HUES6 (cell line): ENCODE data around the gene KREMEN2.
"Not testable (repeated sequence)": the region's sequence is repeated elsewhere in the genome, so short reads cannot be mapped to it uniquely, and the experiment has no call there.

Experiments used
- H3K27ac ChIP-seq: 2 replicates; pipeline ENCODE4 v1.7.0; 2013; ENCODE audit warnings: low read depth, mild to moderate bottlenecking, low read length, inconsistent platforms
- H3K27me3 ChIP-seq: 2 replicates; pipeline ENCODE4 v1.6.1; 2013; ENCODE audit warnings: low read length; ENCODE audit not compliant: control insufficient read depth, insufficient read depth
- H3K36me3 ChIP-seq: 2 replicates; pipeline ENCODE4 v1.6.1; 2013; ENCODE audit warnings: low read length; ENCODE audit not compliant: control insufficient read depth, insufficient read depth
- H3K4me1 ChIP-seq: 2 replicates; pipeline ENCODE4 v1.6.1; 2013; ENCODE audit warnings: low read length; ENCODE audit not compliant: control insufficient read depth, insufficient read depth
- H3K4me3 ChIP-seq: 2 replicates; pipeline ENCODE4 v1.5.1; 2013; ENCODE audit warnings: low read depth, low read length
- H3K9ac ChIP-seq: one replicate; pipeline ENCODE4 v1.6.1; 2013; ENCODE audit warnings: mild to moderate bottlenecking, low read length
- H3K9me3 ChIP-seq: 2 replicates; pipeline ENCODE4 v1.6.1; 2013; ENCODE audit warnings: low read depth, low read length; ENCODE audit not compliant: control insufficient read depth, insufficient read depth

Gene KREMEN2

DNA sequence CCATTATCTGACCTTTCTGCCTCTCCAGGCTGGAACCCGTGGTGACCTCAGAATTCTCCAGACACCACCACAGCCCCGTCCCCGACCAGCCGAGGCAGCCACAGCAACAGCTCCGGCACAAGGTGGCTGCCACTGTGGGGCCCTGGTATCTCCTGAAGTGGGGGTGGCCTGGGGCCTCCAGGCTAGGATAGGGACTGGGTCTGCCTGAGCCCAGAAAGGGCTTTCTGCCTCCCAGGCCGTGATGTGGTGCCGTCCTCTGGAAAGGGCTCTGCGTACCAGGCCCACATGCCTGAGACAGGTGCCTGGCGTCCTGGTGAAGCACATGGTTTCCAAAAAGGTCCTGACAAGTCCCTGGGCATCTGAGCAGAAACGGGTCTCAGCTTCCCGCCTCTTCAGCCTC, 35.3 kb upstream of the KREMEN2 start:
- no peaks in the 10 kb centered on the region for H3K9me3 ChIP-seq
- H3K4me1 ChIP-seq, result 0 out of 2 replicates have a peak, but pooled peaks cover 14% of the 10 kb centered on the region
- H3K27me3 ChIP-seq, result no peaks in the 10 kb centered on the region
- H3K36me3 ChIP-seq, result peaks cover 14% of the 10 kb centered on the region
- no peak overlapping the region for H3K27ac ChIP-seq
- no peak overlapping the region for H3K9ac ChIP-seq
- no peak overlapping the region for H3K4me3 ChIP-seq

DNA sequence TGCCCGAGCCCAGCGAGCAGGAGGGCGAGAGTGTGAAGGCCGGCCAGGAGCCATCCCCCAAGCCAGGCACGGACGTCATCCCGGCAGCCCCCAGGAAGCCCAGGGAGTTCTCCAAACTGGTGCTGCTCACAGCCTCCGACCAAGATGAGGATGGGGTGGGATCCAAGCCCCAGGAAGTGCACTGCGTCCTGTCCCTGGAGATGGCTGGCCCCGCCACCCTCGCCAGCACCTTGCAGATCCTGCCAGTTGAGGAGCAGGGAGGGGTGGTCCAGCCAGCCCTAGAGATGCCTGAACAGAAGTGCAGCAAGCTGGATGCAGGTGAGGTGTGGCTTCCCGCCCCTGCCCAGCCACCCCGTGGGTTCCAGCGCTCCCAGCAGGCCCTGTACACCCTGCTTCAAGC, 34.4 kb upstream of the KREMEN2 start:
- H3K36me3 ChIP-seq, result peaks cover 22% of the 10 kb centered on the region
- no peak overlapping the region for H3K27ac ChIP-seq
- no peaks in the 10 kb centered on the region for H3K9me3 ChIP-seq
- no peak overlapping the region for H3K4me3 ChIP-seq
- H3K4me1 ChIP-seq, result 0 out of 2 replicates have a peak, but pooled peaks cover 14% of the 10 kb centered on the region
- H3K27me3 ChIP-seq, result no peaks in the 10 kb centered on the region
- H3K9ac ChIP-seq, result no peak overlapping the region

DNA sequence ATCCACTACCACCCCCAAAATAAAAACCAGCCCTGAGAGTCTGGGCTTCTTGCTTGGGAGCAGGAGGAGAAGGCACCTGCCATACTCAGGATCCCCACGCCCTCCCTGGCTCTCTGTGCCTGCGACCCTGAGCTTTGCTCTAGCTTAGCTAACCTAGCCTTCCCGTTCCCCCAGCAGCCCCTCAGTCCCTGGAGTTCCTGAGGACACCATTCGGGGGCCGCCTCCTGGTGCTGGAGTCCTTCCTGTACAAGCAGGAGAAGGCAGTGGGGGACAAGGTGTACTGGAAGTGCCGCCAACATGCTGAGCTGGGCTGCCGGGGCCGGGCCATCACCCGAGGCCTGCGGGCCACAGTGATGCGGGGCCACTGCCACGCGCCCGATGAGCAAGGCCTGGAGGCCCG, 33.8 kb upstream of the KREMEN2 start:
- no peaks in the 10 kb centered on the region for H3K9me3 ChIP-seq
- no peak overlapping the region for H3K9ac ChIP-seq
- no peak overlapping the region for H3K4me3 ChIP-seq
- H3K4me1 ChIP-seq, result 0 out of 2 replicates have a peak, but pooled peaks cover 8% of the 10 kb centered on the region
- H3K27me3 ChIP-seq, result no peaks in the 10 kb centered on the region
- no peak overlapping the region for H3K27ac ChIP-seq
- peaks cover 23% of the 10 kb centered on the region for H3K36me3 ChIP-seq

DNA sequence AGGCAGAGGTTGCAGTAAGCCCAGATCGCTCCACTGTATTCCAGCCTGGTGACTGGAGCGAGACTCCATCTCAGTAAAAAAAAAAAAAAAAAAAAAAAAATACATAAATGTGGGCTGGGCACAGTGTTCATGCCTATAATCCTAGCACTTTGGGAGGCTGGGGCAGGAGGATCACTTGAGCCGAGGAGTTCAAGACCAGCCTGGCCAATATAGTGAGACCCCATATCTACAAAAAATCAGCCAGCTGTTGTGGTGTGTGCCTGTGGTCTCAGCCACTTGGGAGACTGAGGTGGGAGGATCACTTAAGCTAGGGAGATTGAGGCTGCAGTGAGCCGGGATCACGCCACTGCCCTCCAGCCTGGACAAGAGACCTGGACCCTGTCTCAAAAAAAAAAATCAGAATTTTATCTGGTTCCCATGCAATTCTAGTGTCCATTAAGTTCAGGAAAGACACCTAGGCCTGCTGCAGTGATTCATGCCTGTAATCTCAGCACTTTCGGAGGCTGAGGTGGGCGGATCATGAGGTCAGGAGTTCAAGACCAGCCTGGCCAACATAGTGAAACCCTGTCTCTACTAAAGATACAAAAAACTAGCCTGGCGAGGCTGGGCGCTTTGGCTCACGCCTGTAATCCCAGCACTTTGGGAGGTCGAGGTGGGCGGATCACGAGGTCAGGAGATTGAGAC, 32.7 kb upstream of the KREMEN2 start:
- H3K36me3 ChIP-seq, result peaks cover 23% of the 10 kb centered on the region
- H3K4me1 ChIP-seq, H3K27ac ChIP-seq, H3K27me3 ChIP-seq, H3K4me3 ChIP-seq, H3K9ac ChIP-seq, H3K9me3 ChIP-seq: not testable (repeated sequence)

DNA sequence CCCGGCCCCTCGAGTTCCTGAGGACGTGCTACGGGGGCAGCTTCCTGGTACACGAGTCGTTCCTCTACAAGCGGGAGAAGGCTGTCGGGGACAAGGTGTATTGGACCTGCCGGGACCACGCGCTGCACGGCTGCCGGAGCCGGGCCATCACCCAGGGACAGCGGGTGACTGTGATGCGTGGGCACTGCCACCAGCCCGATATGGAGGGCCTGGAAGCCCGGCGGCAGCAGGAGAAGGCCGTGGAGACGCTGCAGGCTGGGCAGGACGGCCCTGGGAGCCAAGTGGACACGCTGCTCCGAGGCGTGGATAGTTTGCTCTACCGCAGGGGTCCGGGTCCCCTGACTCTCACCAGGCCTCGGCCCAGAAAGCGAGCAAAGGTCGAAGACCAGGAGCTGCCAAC, 30.9 kb upstream of the KREMEN2 start:
- Histone ChIP-seq H3K9ac (no peak overlapping the region), H3K27ac (no peak overlapping the region), H3K4me1 (no peaks in the 10 kb centered on the region), H3K4me3 (no peak overlapping the region), H3K27me3 (no peaks in the 10 kb centered on the region), H3K36me3 (peaks cover 39% of the 10 kb centered on the region), H3K9me3 (no peaks in the 10 kb centered on the region)

DNA sequence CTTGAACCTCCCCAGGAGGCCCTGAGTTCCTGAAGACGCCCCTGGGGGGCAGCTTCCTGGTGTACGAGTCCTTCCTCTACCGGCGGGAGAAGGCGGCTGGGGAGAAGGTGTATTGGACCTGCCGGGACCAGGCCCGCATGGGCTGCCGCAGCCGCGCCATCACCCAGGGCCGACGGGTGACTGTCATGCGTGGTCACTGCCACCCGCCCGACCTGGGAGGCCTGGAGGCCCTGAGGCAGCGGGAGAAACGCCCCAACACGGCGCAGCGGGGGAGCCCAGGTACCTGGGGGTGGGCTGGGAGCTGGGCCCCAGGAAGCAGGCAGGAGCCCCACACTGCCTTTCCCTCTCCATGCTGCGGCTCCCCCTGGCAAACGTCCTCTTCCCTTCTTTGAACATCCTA, 30.4 kb upstream of the KREMEN2 start:
- Histone ChIP-seq H3K4me1 (no peaks in the 10 kb centered on the region), H3K9ac (no peak overlapping the region), H3K36me3 (peaks cover 41% of the 10 kb centered on the region), H3K27ac (no peak overlapping the region), H3K9me3 (no peaks in the 10 kb centered on the region), H3K27me3 (no peaks in the 10 kb centered on the region), H3K4me3 (no peak overlapping the region)

DNA sequence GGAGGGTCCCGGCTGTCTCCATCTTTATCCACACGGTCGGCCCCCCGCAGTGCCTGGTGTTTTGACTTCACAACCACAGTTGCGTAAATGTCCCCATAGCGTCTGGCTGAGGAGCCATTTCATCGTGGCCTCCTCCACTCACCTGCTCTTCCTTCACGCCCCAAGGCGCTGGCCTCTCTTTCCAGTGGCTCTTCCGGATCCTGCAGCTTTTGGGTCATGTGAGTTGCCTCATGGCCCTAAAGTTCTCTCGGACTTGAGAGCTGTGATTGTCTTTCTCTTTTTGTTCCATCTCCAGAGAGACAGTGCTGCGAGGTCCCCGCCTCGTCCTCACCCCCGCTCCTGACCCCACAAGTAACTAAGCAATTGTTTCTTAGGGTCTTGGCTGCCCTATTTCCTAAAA, 29.6 kb upstream of the KREMEN2 start:
- Histone ChIP-seq H3K4me3 (no peak overlapping the region), H3K27me3 (no peaks in the 10 kb centered on the region), H3K9ac (no peak overlapping the region), H3K4me1 (no peaks in the 10 kb centered on the region), H3K36me3 (peaks cover 47% of the 10 kb centered on the region), H3K27ac (no peak overlapping the region), H3K9me3 (no peaks in the 10 kb centered on the region)

DNA sequence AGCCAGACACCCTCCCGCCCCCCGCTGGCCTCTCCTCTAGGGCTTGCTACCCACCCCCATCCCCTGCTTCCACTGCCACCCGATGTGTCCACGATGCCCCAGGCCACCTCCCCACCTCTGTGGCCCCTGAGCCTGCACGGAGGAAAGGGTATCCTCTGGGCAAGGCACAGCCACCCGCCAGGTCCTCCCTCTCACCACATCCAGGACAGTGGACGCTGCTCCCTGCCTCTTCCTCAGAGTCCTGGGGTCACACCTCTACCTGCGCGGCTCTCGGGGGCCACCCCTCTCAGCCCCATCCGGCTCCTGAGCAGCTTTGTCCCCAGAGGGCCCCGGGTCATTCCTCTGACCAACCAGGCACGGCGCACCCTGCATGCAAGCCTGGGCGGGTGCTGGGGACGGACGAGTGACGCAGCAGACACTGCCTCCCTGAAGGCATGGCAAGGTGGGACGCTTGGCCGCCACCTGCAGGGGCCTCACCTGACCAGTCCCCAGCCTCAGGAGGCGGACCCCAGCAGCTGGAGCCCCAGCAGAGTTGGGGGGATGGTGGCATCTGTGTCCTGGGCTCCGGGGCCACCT, 27.6 kb upstream of the KREMEN2 start:
- peaks cover 60% of the 10 kb centered on the region for H3K36me3 ChIP-seq
- H3K9me3 ChIP-seq, result no peaks in the 10 kb centered on the region
- H3K4me3 ChIP-seq, result no peak overlapping the region
- no peaks in the 10 kb centered on the region for H3K4me1 ChIP-seq
- H3K27me3 ChIP-seq, result no peaks in the 10 kb centered on the region
- H3K9ac ChIP-seq, result no peak overlapping the region
- H3K27ac ChIP-seq, result no peak overlapping the region

DNA sequence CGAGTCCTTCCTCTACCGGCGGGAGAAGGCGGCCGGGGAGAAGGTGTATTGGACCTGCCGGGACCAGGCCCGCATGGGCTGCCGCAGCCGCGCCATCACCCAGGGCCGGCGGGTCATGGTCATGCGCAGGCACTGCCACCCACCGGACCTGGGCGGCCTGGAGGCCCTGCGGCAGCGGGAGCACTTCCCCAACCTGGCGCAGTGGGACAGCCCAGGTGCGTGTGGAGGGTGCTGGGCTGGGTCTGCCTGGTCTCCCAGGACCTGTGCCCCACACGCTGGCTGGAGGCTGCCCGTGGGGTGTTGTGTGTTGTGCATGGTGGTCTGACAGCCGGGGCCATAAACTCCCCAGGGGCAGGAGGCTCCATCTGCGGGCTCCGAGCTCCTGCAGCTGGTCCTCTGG, 26.9 kb upstream of the KREMEN2 start:
- no peaks in the 10 kb centered on the region for H3K27me3 ChIP-seq
- H3K4me1 ChIP-seq, result no peaks in the 10 kb centered on the region
- no peak overlapping the region for H3K27ac ChIP-seq
- peaks cover 61% of the 10 kb centered on the region for H3K36me3 ChIP-seq
- no peak overlapping the region for H3K9ac ChIP-seq
- no peak overlapping the region for H3K4me3 ChIP-seq
- no peaks in the 10 kb centered on the region for H3K9me3 ChIP-seq

DNA sequence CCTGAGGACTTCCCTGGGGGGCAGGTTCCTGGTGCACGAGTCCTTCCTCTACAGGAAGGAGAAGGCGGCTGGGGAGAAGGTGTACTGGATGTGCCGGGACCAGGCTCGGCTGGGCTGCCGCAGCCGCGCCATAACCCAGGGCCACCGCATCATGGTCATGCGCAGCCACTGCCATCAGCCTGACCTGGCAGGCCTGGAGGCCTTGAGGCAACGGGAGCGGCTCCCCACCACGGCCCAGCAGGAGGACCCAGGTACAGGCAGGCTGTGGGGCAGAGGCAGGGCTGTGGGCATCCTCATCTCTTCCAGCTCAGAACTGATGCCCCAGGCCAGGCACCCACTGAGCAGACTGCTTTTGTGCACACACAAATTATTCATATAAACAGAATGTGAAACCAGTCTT, 25.9 kb upstream of the KREMEN2 start:
- peaks cover 64% of the 10 kb centered on the region for H3K36me3 ChIP-seq
- H3K9me3 ChIP-seq, result no peaks in the 10 kb centered on the region
- no peak overlapping the region for H3K4me3 ChIP-seq
- no peak overlapping the region for H3K9ac ChIP-seq
- H3K27ac ChIP-seq, result no peak overlapping the region
- no peaks in the 10 kb centered on the region for H3K27me3 ChIP-seq
- no peaks in the 10 kb centered on the region for H3K4me1 ChIP-seq

DNA sequence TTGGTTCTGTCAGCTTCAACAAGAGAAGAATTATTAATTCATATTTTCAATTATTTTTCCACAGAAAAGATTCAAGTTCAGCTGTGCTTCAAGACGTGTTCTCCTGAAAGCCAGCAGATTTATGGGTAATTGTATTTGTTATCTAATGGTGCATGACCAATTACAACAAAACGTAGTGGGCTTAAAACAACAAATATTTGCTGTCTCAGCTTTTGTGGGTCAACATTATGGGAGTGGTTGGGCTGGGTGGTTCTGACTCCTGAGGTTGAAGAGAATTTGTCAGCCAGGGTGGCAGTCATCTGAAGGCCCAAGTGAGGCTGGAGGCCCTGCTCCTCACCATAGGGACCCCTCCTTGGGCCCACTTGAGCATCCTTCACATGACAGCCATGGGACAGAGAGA, 24.1 kb upstream of the KREMEN2 start:
- H3K27me3 ChIP-seq, result no peaks in the 10 kb centered on the region
- H3K4me3 ChIP-seq, result no peak overlapping the region
- no peak overlapping the region for H3K27ac ChIP-seq
- no peaks in the 10 kb centered on the region for H3K4me1 ChIP-seq
- peaks cover 58% of the 10 kb centered on the region for H3K36me3 ChIP-seq
- H3K9ac ChIP-seq, result no peak overlapping the region
- H3K9me3 ChIP-seq, result no peaks in the 10 kb centered on the region
